ENCODE data around the gene CERK. TPM values are rescaled to one million over a fixed set of nuclear protein-coding genes. Genes with fewer than 3 reads are reported as not detected.

CERK gene
- total and polyA plus RNA-seq, 2 of the 13 experiments (the other 11 are each of a cell fraction or from before 2014, with no cell fraction given): 40.3 to 41.9 TPM

- TF ChIP-seq AHR (CRISPR knock-in tag; IDR thresholded peaks at IDR 0.05) (no peak), TP53 (CRISPR knock-in tag; conservative IDR thresholded peaks at IDR 0.05) (no peak), ZNF619 (CRISPR knock-in tag; IDR thresholded peaks at IDR 0.05) (peak; percentile 76; the same call in 1 of the 2 replicates), KLF16 (CRISPR knock-in tag; IDR thresholded peaks at IDR 0.05) (no peak), ZBTB10 (CRISPR knock-in tag; IDR thresholded peaks at IDR 0.05; ENCODE audit: borderline replicate concordance) (no peak), ZNF296 (CRISPR knock-in tag; conservative IDR thresholded peaks at IDR 0.05) (no peak), MAFG (CRISPR knock-in tag; IDR thresholded peaks at IDR 0.05) (no peak), TOE1 (CRISPR knock-in tag; IDR thresholded peaks at IDR 0.05) (no peak), ZSCAN25 (CRISPR knock-in tag; IDR thresholded peaks at IDR 0.05) (peak; percentile 100), ZBTB38 (CRISPR knock-in tag; IDR thresholded peaks at IDR 0.05) (peak; percentile 72; the same call in 1 of the 2 replicates), ZNF883 (CRISPR knock-in tag; IDR thresholded peaks at IDR 0.05; ENCODE audit: not compliant biosample characterization) (peak; percentile 49), NCOA2 (CRISPR knock-in tag; IDR thresholded peaks at IDR 0.05) (no peak; the same call in 1 of the 2 replicates), NFYC (CRISPR knock-in tag; IDR thresholded peaks at IDR 0.05) (no peak), ZFX (CRISPR knock-in tag; IDR thresholded peaks at IDR 0.05; ENCODE audit: low read depth) (peak; percentile 69), SALL1 (CRISPR knock-in tag; IDR thresholded peaks at IDR 0.05) (peak; percentile 80), ZFP62 (CRISPR knock-in tag; IDR thresholded peaks at IDR 0.05) (no peak), SUZ12 (IDR thresholded peaks at IDR 0.05; ENCODE audit: low read depth, low read length) (no peak), SNAPC2 (CRISPR knock-in tag; IDR thresholded peaks at IDR 0.05) (no peak), ZNF687 (CRISPR knock-in tag; IDR thresholded peaks at IDR 0.05) (peak; percentile 79), CREM (IDR thresholded peaks at IDR 0.05) (no peak), CREM (CRISPR knock-in tag; IDR thresholded peaks at IDR 0.05) (no peak)
- TF ChIP-seq, protein P1, sequence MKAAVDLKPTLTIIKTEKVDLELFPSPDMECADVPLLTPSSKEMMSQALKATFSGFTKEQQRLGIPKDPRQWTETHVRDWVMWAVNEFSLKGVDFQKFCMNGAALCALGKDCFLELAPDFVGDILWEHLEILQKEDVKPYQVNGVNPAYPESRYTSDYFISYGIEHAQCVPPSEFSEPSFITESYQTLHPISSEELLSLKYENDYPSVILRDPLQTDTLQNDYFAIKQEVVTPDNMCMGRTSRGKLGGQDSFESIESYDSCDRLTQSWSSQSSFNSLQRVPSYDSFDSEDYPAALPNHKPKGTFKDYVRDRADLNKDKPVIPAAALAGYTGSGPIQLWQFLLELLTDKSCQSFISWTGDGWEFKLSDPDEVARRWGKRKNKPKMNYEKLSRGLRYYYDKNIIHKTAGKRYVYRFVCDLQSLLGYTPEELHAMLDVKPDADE (CRISPR knock-in tag; IDR thresholded peaks at IDR 0.05): no peak
- TF ChIP-seq, protein P2, sequence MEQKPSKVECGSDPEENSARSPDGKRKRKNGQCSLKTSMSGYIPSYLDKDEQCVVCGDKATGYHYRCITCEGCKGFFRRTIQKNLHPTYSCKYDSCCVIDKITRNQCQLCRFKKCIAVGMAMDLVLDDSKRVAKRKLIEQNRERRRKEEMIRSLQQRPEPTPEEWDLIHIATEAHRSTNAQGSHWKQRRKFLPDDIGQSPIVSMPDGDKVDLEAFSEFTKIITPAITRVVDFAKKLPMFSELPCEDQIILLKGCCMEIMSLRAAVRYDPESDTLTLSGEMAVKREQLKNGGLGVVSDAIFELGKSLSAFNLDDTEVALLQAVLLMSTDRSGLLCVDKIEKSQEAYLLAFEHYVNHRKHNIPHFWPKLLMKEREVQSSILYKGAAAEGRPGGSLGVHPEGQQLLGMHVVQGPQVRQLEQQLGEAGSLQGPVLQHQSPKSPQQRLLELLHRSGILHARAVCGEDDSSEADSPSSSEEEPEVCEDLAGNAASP (CRISPR knock-in tag; IDR thresholded peaks at IDR 0.05; ENCODE audit: borderline replicate concordance): peak; percentile 43; the same call in 1 of the 2 replicates
Measured at GRCh38 chr22:46744581-46744980, 6.5 kb upstream of the CERK start (continued).

Measured in HepG2 (cell line).